MCF 10A (cell line): ENCODE measurements around the gene SAMD4B. TPM values are rescaled to one million over a fixed set of nuclear protein-coding genes. Genes with fewer than 3 reads are reported as not detected.

Experiments used
- BruUV-seq: library from RNA; stranded (reverse); fragments of 400-500 nt; replicated peaks from 2 replicates; lab custom pipeline; 2021; lab: Mats Ljungman, UMichigan
- CTCF ChIA-PET: fragments of 300-600 bp; sonication (Branson Sonifier 250); formaldehyde crosslinking; extraction: SDS; loops from one replicate; lab custom pipeline; 2021; ENCODE audit warnings: antibody characterized with exemption, inconsistent platforms; lab: Yijun Ruan, JAX
- POLR2A ChIA-PET: fragments of 300-600, 350-650 bp; sonication (Branson Sonifier 250); formaldehyde crosslinking; extraction: SDS; loops from one replicate; lab custom pipeline; 2020; ENCODE audit warnings: antibody characterized with exemption, inconsistent platforms; lab: Yijun Ruan, JAX
- DNase-seq: peaks from one replicate; pipeline ENCODE4 v3.0.0-alpha.2; 2018; ENCODE audit not compliant: unreplicated experiment
- H3K27ac Mint-ChIP-seq: one replicate; pipeline ENCODE4 v1.8.0; 2022; ENCODE audit warnings: mild to moderate bottlenecking, low read depth, mixed read lengths; ENCODE audit not compliant: unreplicated experiment
- H3K27me3 Mint-ChIP-seq: one replicate; pipeline ENCODE4 v1.8.0; 2022; ENCODE audit warnings: mixed read lengths; ENCODE audit not compliant: insufficient read depth, unreplicated experiment
- H3K36me3 Mint-ChIP-seq: one replicate; pipeline ENCODE4 v1.8.0; 2022; ENCODE audit warnings: mild to moderate bottlenecking, moderate library complexity, mixed read lengths; ENCODE audit not compliant: insufficient read depth, unreplicated experiment
- H3K4me1 Mint-ChIP-seq: one replicate; pipeline ENCODE4 v1.8.0; 2022; ENCODE audit warnings: mixed read lengths; ENCODE audit not compliant: insufficient read depth, unreplicated experiment
- H3K4me3 Mint-ChIP-seq: one replicate; pipeline ENCODE4 v1.8.0; 2022; ENCODE audit warnings: mild to moderate bottlenecking, moderate library complexity, mixed read lengths; ENCODE audit not compliant: unreplicated experiment
- H3K9me3 Mint-ChIP-seq: one replicate; pipeline ENCODE4 v1.8.0; 2022; ENCODE audit warnings: mixed read lengths; ENCODE audit not compliant: unreplicated experiment
- intact Hi-C: fragments of 100-400 bp; cut with micrococcal nuclease; formaldehyde crosslinking; loops from 2 replicates; pipeline ENCODE4 v1.14.1; 2022
- total RNA-seq: library from RNA; stranded (reverse); gene quantifications from 2 replicates; pipeline ENCODE4 v1.2.3, GENCODE V29; 2022
- TF ChIP-seq, protein P1 (sequence below): fragments of 200-600 bp; IDR thresholded peaks from one replicate; pipeline ENCODE4 v1.8.0; 2022; ENCODE audit warnings: antibody characterized with exemption, mild to moderate bottlenecking; ENCODE audit not compliant: unreplicated experiment

SAMD4B gene
- total RNA-seq, 1 experiment from 2014 or later = 65.4 TPM

DNA sequence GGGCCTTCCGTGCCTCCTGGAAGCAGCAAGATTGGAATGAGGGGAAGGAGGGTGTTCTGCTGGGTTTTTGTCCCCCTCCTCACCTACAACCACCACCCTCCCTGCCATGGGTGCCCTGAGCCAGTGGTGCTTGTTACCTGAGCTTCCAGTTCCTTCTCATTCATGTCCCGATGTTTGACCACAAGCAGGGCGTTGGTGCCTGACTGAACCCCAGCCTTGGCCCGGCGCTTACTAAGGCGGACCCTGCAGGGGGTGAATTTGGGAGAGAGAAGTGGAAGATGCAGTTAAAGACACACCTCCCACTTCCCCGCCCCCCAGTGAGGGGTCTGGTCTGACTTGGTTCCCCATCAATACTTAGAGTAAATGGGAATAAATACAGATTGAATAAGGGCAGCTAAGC lies 44.3 kb downstream of the SAMD4B start:
- ChIA-PET CTCF (no interaction called here), POLR2A (no interaction called here)
- H3K4me3 Mint-ChIP-seq = no peak overlapping the region
- peaks cover 11% of the 10 kb centered on the region for H3K4me1 Mint-ChIP-seq
- H3K36me3 Mint-ChIP-seq = peaks cover 83% of the 10 kb centered on the region
- no peaks in the 10 kb centered on the region for H3K27me3 Mint-ChIP-seq
- no TSS peak for BruUV-seq
- H3K27ac Mint-ChIP-seq = no peak overlapping the region
- H3K9me3 Mint-ChIP-seq = no peaks in the 10 kb centered on the region
- DNase-seq = no peak
- TF ChIP-seq, protein P1, sequence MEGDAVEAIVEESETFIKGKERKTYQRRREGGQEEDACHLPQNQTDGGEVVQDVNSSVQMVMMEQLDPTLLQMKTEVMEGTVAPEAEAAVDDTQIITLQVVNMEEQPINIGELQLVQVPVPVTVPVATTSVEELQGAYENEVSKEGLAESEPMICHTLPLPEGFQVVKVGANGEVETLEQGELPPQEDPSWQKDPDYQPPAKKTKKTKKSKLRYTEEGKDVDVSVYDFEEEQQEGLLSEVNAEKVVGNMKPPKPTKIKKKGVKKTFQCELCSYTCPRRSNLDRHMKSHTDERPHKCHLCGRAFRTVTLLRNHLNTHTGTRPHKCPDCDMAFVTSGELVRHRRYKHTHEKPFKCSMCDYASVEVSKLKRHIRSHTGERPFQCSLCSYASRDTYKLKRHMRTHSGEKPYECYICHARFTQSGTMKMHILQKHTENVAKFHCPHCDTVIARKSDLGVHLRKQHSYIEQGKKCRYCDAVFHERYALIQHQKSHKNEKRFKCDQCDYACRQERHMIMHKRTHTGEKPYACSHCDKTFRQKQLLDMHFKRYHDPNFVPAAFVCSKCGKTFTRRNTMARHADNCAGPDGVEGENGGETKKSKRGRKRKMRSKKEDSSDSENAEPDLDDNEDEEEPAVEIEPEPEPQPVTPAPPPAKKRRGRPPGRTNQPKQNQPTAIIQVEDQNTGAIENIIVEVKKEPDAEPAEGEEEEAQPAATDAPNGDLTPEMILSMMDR = no peak
- intact Hi-C loops = no loop called here

DNA sequence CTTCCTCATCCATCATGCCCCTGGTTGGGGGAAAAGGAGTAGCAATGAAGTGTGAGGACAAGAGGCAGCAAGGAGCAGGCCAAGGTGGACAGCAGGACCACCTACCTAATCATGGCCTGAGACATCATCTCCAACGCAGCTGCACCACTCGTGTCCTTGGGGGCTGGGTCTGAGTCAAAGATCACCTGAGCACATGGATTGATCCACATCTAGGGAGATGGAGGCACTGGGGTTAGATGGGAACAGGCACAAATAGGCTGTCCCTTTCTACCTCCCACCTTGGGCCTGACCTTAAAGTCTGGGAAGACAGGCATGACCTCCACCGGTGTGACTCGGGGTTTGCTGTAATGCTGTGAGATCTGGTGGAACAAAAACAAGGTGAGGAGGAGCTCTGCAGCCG lies 46.4 kb downstream of the SAMD4B start:
- BruUV-seq = no TSS peak
- no peaks in the 10 kb centered on the region for H3K27me3 Mint-ChIP-seq
- H3K4me3 Mint-ChIP-seq = no peak overlapping the region
- intact Hi-C loops = no loop called here
- CTCF ChIA-PET = interaction anchor here (0.8 to 1.1 kb wide), 3 partner anchors 9 to 16 kb away, joined by 3 read pairs; no protein-coding TSS in a partner anchor
- H3K27ac Mint-ChIP-seq = no peak overlapping the region
- peaks cover 12% of the 10 kb centered on the region for H3K4me1 Mint-ChIP-seq
- TF ChIP-seq, protein P1 = no peak
- POLR2A ChIA-PET = interaction anchor here (0.6 to 1.3 kb wide), 3 partner anchors 14 to 57 kb away, joined by 3 to 5 read pairs (median 3); partner anchors contain the start of genes RPS16 and SUPT5H
- no peak for DNase-seq
- H3K36me3 Mint-ChIP-seq = peaks cover 70% of the 10 kb centered on the region
- H3K9me3 Mint-ChIP-seq = no peaks in the 10 kb centered on the region

DNA sequence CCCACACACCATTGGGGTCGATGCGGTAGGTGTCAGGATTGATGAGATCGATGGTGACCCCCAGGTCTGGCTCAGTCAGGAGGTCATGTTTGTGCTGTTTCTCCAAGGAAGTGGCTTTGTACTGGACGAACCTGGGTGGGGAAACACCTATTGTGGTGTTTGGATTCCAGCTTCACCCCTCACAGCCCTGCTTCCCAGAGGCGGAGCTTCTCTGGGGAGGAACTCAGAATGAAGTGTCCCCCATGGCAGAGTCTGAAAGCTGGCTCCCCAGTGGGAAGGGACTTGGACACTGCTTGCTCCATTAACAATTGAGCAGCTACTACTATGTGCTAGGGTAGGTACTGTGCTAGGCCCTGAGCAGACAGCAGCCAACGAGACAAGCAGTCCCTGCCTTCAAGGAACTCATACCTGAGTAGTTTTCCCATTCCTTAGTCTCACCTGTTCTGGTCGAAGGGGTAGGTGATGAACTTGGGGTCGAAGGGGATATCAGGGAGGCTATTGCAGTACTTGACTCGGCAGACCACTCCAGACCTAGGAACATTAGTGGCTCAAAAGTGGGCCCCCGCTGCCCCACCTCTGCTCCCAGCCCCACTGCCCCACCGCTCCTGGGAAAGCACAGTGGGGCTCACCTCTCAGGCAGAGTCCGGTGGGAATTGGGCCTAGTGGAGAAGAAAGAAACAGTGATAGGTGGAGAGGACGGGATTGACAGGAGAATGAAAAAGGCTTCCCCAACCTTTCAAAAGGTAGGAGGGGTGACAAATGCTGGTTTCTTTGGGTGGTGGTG lies 47.6 kb downstream of the SAMD4B start:
- H3K9me3 Mint-ChIP-seq = no peaks in the 10 kb centered on the region
- H3K27me3 Mint-ChIP-seq = no peaks in the 10 kb centered on the region
- CTCF ChIA-PET = interaction anchor here (0.6 to 1.0 kb wide), 4 partner anchors 15 to 428 kb away, joined by 3 read pairs; no protein-coding TSS in a partner anchor
- peak overlapping the region; percentile 98 for H3K27ac Mint-ChIP-seq
- POLR2A ChIA-PET = interaction anchor here (1.3 to 3.2 kb wide), 4 partner anchors 14 to 46 kb away, joined by 3 to 44 read pairs (median 38); partner anchors contain the start of genes RPS16 and ZFP36
- no TSS peak for BruUV-seq
- intact Hi-C loops = loop anchor here (2.0 to 5.0 kb wide), 2 partner anchors 41 to 48 kb away; partner anchors contain the start of gene SAMD4B
- no peak for DNase-seq
- H3K4me3 Mint-ChIP-seq = peak overlapping the region; percentile 93
- TF ChIP-seq, protein P1 = no peak
- peaks cover 12% of the 10 kb centered on the region for H3K4me1 Mint-ChIP-seq
- peaks cover 79% of the 10 kb centered on the region for H3K36me3 Mint-ChIP-seq

DNA sequence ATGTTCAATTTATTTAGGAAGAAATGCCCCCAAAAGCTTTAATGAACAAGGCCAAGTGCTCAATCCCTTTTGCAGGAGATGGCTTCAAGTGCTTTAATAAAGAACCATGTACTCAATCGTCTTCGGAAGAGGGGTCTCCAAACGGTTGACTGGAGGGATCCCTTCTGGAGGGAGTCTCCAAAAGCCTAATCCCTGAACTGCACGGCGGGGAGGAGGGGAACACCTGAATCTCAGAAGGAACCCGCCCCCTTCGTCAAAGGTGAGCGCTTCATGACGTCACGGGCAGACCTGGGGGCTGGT lies 48.2 kb downstream of the SAMD4B start:
- POLR2A ChIA-PET = interaction anchor here (0.7 to 3.2 kb wide), 20 partner anchors 8 to 214 kb away, joined by 3 to 44 read pairs (median 6); partner anchors contain the start of genes PLEKHG2, RPS16, SAMD4B and SUPT5H

More for the DNA sequence above, 48.2 kb downstream of the SAMD4B start:
- H3K4me3 Mint-ChIP-seq = peak overlapping the region; percentile 93
- TF ChIP-seq, protein P1 = no peak
- H3K27ac Mint-ChIP-seq = peak overlapping the region; percentile 98
- TSS peak; percentile 44 for BruUV-seq
- peak; percentile 70 for DNase-seq
- no peaks in the 10 kb centered on the region for H3K9me3 Mint-ChIP-seq
- peaks cover 79% of the 10 kb centered on the region for H3K36me3 Mint-ChIP-seq
- intact Hi-C loops = loop anchor here (2.0 to 5.0 kb wide), 2 partner anchors 40 to 48 kb away; partner anchors contain the start of gene SAMD4B
- peaks cover 12% of the 10 kb centered on the region for H3K4me1 Mint-ChIP-seq
- CTCF ChIA-PET = interaction anchor here (0.7 to 2.3 kb wide), 2 partner anchors 21 to 118 kb away, joined by 3 to 14 read pairs; partner anchors contain the start of gene PLEKHG2
- H3K27me3 Mint-ChIP-seq = no peaks in the 10 kb centered on the region
